AML-193 (cell line): ENCODE data around the gene ARL4A.
A peak's percentile ranks its signal among the peaks of the same experiment; 100 is the strongest.
"Not testable (repeated sequence)": the region's sequence is repeated elsewhere in the genome, so short reads cannot be mapped to it uniquely, and the experiment has no call there.

Source experiments
- DNase-seq, 2 experiments: peaks; one replicate each; lab custom pipeline; 2025; lab: John Stamatoyannopoulos, UW

Gene ARL4A

GRCh38 chr7:12686891-12687717, at the start of gene ARL4A:
TSS of gene ARL4A (plus strand) at chr7:12687633. CDS start at chr7:12688255, 622 bp downstream.
- peak; percentile 71 to 78 for DNase-seq

- DNase-seq, result peak in 1 of 2 experiments; percentile 17
Measured at GRCh38 chr7:12637819-12638592, 49.4 kb upstream of the ARL4A start.

GRCh38 chr7:12638851-12639456, 48.5 kb upstream of the ARL4A start:
- peak; percentile 49 to 51 for DNase-seq

- no peak for DNase-seq
Measured at GRCh38 chr7:12640299-12641096, 46.9 kb upstream of the ARL4A start.

- no peak for DNase-seq
Measured at GRCh38 chr7:12641196-12641595, 46.2 kb upstream of the ARL4A start.

- DNase-seq, result no peak
Measured at GRCh38 chr7:12642508-12642907, 44.9 kb upstream of the ARL4A start.

- DNase-seq, result no peak
Measured at GRCh38 chr7:12643001-12643643, 44.3 kb upstream of the ARL4A start.

GRCh38 chr7:12643644-12644043, 43.8 kb upstream of the ARL4A start:
- DNase-seq, result no peak

GRCh38 chr7:12645212-12645611, 42.2 kb upstream of the ARL4A start:
- not testable (repeated sequence) for DNase-seq

- DNase-seq, result no peak
Measured at GRCh38 chr7:12646139-12646538, 41.3 kb upstream of the ARL4A start.

- DNase-seq, result no peak
Measured at GRCh38 chr7:12647364-12648219, 39.8 kb upstream of the ARL4A start.

GRCh38 chr7:12648704-12649261, 38.6 kb upstream of the ARL4A start:
- DNase-seq, result no peak

- DNase-seq, result no peak
Measured at GRCh38 chr7:12649348-12649747, 38.1 kb upstream of the ARL4A start.

- DNase-seq, result no peak
Measured at GRCh38 chr7:12650080-12650479, 37.4 kb upstream of the ARL4A start.

- no peak for DNase-seq
Measured at GRCh38 chr7:12653110-12653509, 34.3 kb upstream of the ARL4A start.

GRCh38 chr7:12653518-12653917, 33.9 kb upstream of the ARL4A start:
- DNase-seq, result no peak

- no peak for DNase-seq
Measured at GRCh38 chr7:12655161-12655560, 32.3 kb upstream of the ARL4A start.

- not testable (repeated sequence) for DNase-seq
Measured at GRCh38 chr7:12660423-12660822, 27.0 kb upstream of the ARL4A start.

GRCh38 chr7:12660986-12661385, 26.4 kb upstream of the ARL4A start:
- not testable (repeated sequence) for DNase-seq

- no peak for DNase-seq
Measured at GRCh38 chr7:12661581-12661980, 25.9 kb upstream of the ARL4A start.
